Measurements from ENCODE around the gene POLR2L.
A peak's percentile ranks its signal among the peaks of the same experiment; 100 is the strongest.

POLR2L gene

DNA sequence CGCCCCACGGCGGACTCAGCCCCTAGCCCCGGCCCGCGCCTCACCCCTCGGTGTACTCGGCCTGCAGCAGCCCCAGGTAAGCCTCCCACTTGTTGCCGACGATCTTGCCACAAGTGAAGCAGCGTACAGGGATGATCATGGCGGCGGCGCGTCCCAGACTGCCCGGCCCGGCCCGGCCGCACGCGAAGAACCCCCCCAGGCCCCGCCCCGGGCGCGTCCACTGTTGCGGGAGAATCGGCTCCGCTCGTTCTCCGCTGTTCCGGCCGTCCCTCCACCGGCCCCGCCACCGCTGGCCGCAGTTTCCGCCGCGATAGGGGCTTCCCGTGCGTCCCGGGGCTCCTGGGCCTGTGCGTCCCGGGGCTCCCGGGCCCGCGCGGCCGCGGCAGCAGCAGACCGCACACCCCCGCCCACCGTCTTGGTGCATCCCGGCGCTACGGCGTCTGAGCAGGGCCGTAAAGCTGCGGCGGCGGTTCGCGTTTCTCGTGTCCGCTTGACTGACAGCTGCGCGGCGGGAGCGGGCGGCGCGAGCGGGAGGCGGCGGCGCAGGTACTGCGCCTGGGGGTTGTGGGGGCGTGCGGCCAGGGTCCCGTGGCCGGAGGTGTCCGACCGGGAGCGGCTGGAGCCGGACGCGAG, at the start of gene POLR2L, which contains the start of gene TSPAN4:
Gene POLR2L (minus strand): TSS at position 160 of the 633 bp plus-strand sequence. CDS start 21 bp downstream, at position 139.
Gene TSPAN4 (plus strand): TSS at position 483 of the 633 bp plus-strand sequence. CDS start 7,453 bp downstream, outside the sequence.
- TF ChIP-seq, protein P1, sequence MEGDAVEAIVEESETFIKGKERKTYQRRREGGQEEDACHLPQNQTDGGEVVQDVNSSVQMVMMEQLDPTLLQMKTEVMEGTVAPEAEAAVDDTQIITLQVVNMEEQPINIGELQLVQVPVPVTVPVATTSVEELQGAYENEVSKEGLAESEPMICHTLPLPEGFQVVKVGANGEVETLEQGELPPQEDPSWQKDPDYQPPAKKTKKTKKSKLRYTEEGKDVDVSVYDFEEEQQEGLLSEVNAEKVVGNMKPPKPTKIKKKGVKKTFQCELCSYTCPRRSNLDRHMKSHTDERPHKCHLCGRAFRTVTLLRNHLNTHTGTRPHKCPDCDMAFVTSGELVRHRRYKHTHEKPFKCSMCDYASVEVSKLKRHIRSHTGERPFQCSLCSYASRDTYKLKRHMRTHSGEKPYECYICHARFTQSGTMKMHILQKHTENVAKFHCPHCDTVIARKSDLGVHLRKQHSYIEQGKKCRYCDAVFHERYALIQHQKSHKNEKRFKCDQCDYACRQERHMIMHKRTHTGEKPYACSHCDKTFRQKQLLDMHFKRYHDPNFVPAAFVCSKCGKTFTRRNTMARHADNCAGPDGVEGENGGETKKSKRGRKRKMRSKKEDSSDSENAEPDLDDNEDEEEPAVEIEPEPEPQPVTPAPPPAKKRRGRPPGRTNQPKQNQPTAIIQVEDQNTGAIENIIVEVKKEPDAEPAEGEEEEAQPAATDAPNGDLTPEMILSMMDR (IDR thresholded peaks at IDR 0.05; ENCODE audit: control insufficient read depth, insufficient read depth, low read depth, low read length, missing control alignments): no peak
- no peak for DNase-seq (ENCODE audit: low read depth)
- H3K4me3 ChIP-seq (ENCODE audit: control insufficient read depth, low read depth, low read length): peak within 1 kb of the TSS; percentile 70

DNA sequence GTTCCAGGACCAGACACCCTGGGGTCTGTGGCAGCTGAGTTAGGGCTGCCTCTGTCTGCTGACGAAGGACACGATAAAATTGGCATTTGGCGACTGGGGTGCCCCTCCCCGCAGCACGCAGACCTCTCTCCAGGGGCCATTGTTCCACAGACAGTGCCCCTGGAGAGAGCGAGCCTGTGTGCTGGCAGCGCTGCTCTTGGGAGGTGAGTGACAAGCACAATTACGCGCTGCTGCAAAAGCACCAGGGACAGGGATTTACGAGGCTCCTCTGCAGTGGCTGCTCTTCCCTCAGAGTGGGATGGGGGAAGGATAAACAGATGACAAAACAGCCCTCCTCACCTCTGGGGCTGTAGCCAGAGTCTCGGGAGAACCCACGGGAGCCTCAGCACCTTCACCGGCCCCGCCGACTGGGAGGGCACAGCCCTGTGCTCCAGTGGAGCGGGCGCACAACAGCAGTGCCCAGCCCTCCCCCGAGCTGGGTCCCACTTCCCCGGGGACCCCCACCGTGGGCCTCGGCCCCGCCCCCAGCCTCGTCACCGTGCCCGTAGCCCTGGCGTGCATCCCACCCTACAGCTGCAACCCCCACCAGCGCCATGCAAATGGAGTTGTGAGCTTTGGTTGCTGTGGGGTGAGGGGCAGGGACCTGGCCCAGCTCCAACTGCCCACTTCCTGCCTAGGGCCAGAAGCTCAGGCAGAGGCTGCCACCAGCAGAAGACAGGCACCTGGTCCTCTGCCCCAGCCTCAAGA, 48.6 kb upstream of the POLR2L start:
- DNase-seq (ENCODE audit: low read depth): no peak

DNA sequence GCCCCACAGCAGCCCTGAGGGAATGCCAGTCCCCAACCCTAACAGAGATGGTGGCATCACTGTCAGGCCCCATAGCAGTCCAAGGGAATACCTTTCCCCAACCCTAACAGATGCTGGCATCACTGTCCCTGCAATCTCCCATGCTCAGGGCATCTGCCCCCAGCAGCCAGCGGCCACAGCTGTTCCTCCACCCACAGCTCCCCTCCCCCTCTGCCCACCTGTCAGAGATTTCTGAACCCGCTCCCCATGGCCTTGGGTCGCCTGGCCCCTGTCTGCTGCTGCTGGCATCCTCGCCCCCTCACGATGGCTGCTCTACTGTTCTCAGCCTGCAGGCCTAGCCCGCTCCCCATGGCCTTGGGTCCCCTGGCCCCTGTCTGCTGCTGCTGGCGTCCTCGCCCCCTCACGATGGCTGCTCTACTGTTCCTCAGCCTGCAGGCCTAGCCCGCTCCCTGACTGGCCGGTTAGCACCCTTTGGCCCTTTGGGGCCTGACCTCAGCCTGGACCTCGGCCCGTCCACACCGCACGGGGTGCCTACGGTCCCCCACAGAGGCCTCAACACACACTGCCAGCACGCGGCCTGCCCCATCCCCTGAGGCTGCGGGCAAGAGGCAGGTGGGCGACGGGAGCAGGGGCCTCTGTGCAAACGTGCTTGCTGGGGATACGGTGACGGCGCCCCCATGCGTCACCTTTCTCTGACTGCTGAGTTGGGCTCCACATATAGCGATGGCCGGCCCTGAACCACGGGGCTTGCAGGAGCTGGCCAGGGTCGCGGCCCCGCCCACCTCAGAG, 47.6 kb upstream of the POLR2L start:
- H3K4me3 ChIP-seq (ENCODE audit: control insufficient read depth, low read depth, low read length): no peak overlapping the region
- TF ChIP-seq, protein P1 (IDR thresholded peaks at IDR 0.05; ENCODE audit: control insufficient read depth, insufficient read depth, low read depth, low read length, missing control alignments): no peak
- no peak for DNase-seq (ENCODE audit: low read depth)

More for the DNA sequence above, 48.6 kb upstream of the POLR2L start:
- TF ChIP-seq, protein P1 (IDR thresholded peaks at IDR 0.05; ENCODE audit: control insufficient read depth, insufficient read depth, low read depth, low read length, missing control alignments): no peak
- H3K4me3 ChIP-seq (ENCODE audit: control insufficient read depth, low read depth, low read length): no peak overlapping the region

DNA sequence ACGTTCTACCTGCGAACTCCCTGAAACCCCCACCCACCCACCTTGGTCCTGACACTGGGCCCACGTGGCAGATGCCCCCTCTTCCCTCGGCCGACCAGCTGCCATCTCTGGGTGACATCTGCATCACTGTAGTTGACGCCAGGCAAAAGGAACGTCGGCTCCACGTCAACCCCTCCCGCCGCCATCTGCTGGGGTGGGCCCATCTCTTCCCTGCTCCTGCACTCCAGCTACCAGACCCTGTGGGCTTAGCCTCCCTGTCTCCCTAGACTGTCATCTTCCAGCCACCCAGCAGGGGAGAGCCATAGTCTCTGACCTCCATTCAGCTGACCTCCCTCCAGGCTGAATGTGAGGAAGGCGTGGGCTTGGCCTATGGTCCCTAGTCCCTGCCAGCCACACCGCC, 46.9 kb upstream of the POLR2L start:
- TF ChIP-seq, protein P1 (IDR thresholded peaks at IDR 0.05; ENCODE audit: control insufficient read depth, insufficient read depth, low read depth, low read length, missing control alignments): no peak
- DNase-seq (ENCODE audit: low read depth): no peak
- no peak overlapping the region for H3K4me3 ChIP-seq (ENCODE audit: control insufficient read depth, low read depth, low read length)

DNA sequence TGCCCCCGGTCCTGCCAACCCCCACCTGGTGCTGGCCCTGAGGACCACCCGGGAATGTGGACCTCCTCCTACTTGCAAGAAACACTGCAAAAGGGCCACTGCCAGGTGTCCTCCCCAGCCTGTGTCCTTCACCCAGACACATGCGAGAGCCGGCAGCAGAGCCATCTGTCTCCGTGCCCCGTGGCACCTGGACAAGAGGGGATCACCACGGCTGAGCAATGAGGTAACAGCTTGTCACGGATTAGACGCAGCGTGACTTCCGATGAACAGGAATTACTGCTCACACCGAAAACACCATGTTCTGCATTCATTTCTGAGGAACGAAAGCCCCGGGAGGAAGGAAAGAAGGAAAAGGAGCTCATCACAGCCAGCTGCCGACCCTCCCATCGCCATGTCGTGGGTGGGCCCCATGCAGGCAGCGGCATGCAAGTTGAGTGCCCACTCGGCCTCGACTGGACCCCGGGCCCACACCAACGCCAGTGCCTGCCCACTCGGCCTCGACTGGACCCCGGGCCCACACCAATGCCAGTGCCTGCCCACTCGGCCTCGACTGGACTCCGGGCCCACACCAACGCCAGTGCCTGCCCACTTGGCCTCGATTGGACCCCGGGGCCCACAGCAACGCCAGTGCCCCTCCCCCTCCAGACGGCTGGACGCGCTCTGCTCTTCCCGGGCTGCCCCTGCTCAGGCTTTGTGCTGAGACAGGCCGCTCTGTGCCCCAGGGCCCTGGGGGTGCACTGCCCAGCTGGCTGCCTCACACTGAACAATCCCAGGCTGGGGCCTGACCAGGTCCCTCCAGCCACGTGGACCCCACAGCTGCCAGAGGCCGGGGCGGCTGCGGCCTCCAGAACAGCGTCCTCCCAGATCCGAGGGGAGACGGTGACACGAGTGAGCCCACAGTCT, 46.2 kb upstream of the POLR2L start:
- TF ChIP-seq, protein P1 (IDR thresholded peaks at IDR 0.05; ENCODE audit: control insufficient read depth, insufficient read depth, low read depth, low read length, missing control alignments): no peak
- no peak overlapping the region for H3K4me3 ChIP-seq (ENCODE audit: control insufficient read depth, low read depth, low read length)
- DNase-seq (ENCODE audit: low read depth): no peak

Measured in AG09309 (cell line).